ENCODE results near the gene NACA. TPM values are rescaled to one million over a fixed set of nuclear protein-coding genes. Genes with fewer than 3 reads are reported as not detected.

Gene NACA
- total RNA-seq, 4 donors from 2014 or later, result 1,156 to 1,436 (median 1,318) TPM

DNA sequence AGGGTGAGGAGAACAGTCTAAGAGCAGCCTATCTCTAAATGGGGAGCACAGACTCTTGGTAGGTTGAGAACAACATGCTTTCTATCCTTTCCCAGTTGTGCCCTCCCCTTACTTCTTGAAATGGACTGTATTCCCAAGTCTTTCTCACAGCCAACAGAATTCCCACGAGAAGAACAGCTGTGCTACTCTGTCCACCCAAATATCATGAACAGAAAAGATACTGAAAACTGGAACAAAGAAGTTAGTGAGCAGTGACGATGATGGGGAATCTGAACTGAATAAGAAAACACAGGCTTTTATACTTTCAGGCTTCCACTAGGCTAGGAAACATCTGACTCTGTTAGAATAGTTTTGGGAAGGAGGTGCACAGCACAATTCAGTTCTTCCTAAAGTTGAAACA lies 3.4 kb downstream of the NACA start:
- TF ChIP-seq, protein P1, sequence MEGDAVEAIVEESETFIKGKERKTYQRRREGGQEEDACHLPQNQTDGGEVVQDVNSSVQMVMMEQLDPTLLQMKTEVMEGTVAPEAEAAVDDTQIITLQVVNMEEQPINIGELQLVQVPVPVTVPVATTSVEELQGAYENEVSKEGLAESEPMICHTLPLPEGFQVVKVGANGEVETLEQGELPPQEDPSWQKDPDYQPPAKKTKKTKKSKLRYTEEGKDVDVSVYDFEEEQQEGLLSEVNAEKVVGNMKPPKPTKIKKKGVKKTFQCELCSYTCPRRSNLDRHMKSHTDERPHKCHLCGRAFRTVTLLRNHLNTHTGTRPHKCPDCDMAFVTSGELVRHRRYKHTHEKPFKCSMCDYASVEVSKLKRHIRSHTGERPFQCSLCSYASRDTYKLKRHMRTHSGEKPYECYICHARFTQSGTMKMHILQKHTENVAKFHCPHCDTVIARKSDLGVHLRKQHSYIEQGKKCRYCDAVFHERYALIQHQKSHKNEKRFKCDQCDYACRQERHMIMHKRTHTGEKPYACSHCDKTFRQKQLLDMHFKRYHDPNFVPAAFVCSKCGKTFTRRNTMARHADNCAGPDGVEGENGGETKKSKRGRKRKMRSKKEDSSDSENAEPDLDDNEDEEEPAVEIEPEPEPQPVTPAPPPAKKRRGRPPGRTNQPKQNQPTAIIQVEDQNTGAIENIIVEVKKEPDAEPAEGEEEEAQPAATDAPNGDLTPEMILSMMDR (IDR thresholded peaks at IDR 0.05; ENCODE audit: low read depth), result no peak

DNA sequence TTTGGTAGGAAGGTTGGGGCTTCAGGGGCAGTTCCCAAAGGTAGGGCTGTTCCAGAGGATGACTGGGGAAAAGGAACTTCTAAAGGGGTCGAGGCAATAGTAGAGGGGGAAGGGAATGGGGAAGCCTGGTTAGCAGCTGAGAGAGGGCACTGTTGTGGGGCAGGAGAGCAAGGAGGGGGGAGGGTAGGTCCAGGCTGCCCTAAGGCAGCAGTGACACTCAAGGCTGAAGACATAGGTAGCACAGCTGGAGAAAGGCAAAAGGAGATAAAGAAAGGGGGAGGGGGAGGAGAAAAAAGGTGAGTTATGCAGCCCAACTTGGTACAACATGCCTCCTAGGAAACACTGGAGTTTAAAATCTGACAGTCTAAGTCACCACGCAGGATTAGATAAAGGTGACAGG lies 3.9 kb downstream of the NACA start:
- TF ChIP-seq, protein P1 (IDR thresholded peaks at IDR 0.05; ENCODE audit: low read depth), result no peak

DNA sequence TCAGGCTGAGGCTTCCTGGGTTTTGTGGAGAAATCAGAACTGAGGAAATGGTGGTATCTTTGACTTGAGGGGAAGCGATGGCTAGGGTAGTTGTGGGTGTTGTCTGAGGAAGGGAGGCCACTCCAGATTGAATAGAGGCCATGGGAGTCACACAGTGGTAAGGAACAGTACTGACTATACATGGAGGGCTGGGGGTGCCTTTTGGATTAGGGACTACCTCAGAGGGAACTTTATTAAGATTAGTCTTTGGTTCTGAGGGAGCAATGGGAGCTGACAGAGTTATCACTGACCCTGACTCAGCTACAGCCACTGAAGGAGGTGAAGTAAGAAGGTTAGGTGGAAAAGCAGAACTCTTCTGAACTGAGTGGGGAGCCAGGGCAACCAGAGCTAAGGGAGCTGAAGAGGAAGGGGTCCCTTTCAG lies 4.4 kb downstream of the NACA start:
- TF ChIP-seq, protein P1 (IDR thresholded peaks at IDR 0.05; ENCODE audit: low read depth), result no peak

DNA sequence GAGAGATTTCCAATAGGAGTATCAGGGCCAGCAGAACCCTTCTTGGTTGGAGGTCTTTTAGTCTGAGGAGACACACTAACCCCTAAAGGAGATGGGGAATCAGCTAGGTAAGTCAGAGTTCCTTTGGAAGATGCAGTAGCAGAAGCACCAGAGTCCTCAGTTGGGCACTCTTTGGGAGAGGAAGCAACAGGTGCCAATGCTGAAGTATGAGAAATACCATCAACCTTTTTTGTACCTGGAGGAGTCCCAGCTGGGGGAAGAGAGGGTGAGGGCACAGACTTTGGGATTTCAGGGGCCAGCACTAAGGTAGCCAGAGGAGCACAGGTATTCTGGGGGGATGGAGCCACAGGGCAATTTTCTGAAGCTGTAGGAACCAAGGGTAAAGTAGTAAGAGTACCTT lies 6.0 kb downstream of the NACA start:
- TF ChIP-seq, protein P1 (IDR thresholded peaks at IDR 0.05; ENCODE audit: low read depth), result no peak

DNA sequence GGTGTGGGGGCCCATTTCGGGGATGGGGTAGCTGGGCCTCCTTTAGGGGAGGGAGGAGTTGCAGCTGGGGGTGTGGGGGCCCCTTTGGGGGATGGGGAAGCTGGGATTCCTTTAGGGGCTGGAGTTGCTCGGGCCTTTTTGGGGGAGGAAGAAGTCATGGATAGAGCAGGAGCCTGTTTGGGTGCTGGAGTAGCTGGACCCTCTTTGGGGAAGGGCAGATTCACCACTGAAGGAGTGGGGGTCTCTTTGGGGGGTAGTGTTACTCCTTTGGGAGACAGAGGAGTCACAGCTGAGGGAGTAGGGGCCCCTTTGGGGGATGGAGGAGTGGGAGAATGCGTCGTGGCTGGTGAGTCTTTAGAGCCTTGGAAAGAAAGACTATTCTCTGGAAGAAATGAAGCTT lies 6.5 kb downstream of the NACA start:
- TF ChIP-seq, protein P1 (IDR thresholded peaks at IDR 0.05; ENCODE audit: low read depth), result no peak

DNA sequence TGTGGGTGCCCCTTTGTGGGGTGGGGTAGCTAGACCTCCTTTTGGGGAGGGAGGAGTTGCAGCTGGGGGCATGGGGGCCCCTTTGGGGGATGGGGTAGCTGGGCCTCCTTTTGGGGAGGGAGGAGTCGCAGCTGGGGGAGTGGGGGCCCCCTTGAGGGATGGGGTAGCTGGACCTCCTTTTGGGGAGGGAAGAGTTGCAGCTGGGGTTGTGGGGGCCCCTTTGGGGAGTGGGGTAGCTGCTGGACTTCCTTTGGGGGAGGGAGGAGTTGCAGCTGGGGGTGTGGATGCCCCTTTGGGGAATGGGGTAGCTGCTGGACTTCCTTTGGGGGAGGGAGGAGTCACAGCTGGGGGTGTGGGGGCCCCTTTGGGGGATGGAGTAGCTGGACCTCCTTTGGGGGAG lies 7.0 kb downstream of the NACA start:
- TF ChIP-seq, protein P1 (IDR thresholded peaks at IDR 0.05; ENCODE audit: low read depth), result no peak

DNA sequence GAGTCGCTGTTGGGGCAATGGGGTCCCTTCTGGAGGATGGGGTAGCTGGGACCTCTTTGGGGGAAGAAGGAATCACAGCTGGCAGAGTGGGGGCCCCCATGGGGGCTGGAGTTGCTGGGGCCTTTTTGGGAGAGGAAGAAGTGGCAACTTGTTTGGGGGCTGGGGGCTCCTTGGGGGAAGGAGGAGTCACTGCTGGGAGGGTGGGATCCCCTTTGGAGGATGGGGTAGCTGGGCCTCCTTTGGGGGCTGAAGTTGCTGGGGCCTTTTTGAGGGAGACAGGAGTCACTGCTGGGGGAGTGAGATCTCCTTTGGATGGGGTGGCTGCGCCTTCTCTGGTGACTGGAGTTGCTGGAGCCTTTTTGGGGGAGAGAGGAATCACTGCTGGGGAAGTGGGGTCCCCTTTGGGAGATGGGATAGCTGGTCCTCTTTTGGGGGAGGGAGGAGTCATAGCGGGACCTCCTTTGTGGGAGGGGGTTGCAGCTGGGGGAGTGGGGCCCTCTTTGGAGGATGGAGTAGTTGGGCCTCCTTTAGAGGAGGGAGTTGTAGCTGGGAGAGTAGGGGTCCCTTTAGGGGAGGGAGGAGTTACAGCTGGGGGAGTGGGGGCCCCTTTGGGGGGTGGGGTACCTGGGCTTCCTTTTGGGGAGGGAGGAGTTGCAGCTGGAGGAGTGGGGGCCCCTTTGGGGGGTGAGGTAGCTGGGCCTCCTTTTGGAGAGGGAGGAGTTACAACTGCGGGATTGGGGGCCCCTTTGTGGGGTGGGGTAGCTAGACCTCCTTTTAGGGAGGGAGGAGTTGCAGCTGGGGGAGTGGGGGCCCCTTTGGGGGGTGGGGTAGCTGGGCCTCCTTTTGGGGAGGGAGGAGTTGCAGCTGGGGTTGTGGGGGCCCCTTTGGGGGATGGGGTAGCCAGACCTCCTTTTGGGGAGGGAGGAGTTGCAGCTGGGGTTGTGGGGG lies 7.9 kb downstream of the NACA start:
- TF ChIP-seq, protein P1 (IDR thresholded peaks at IDR 0.05; ENCODE audit: low read depth), result no peak

All from subcutaneous adipose tissue (tissue), 4 donors.